NCI-H524 treated with DMSO at 0.1 percent for 48 hours (cell line): ENCODE data around the gene TAP2.
"Not testable (repeated sequence)": the region's sequence is repeated elsewhere in the genome, so short reads cannot be mapped to it uniquely, and the experiment has no call there.

Experiments used
- DNase-seq: peaks from one replicate; lab custom pipeline; 2025; lab: John Stamatoyannopoulos, UW

Gene TAP2

DNA sequence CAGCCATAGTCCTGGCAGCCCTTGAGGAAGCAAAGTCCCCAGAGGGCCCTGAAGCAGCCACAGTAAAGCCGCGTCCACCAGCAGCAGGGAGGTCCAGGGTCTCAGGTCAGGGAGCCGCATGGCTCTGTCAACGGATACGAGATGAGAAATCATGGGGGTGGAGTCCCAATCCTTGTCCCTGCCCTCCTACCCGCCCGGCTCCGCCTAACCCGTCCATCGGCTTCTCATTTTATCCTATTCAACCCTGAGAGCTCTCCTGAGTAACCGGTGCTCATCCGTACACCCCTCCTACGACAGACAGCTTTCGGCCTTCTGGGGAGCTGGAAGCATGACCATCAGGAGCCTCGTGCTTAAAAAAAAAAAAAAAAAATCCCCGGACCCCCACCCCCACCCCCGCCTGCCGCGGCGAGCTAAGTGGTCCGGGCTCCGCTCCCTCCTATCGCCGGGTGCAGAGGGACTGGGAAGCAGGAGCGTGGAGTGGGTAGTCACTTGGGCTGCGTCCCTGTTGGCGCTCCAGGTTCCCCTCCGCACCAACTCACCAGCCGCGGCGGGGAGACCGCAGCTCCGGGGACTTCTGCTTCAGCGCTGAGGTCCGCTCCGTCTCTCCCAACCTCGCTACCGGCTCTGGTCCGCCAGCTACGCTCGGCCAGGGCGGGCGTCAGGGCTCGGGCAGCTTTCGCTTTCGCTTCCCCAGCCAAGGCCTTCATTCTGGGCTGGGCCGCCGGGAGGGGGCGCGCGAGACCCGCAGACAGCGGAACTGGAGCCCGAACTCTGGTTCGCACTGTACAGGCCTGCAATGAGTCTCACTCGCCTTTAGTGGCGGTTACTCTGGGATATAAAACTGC lies at the start of gene TAP2:
TAP2 (minus strand) TSS at position 626 of the 845 bp plus-strand sequence; CDS start at position 120, 506 bp downstream.
- DNase-seq, result no peak

DNA sequence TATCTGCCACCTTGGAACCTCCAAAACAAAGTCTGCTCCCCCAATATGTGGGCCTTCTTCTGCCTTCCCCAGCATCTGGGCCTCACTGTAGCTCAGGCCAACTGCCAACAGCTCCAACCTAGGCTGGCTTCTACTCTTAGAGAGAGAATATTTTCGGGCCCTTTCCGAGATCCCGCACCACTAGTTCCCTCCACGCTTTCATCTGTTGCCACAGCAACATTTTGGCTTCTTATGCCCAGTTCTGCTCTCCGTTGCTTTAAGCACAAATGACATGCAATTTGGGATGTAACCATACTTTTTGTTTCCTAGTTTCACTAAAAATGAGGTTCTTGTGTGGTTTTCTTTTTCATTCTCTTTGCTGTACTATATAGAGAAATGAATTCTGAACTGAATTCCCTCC lies 49.1 kb upstream of the TAP2 start:
- DNase-seq, result no peak

DNA sequence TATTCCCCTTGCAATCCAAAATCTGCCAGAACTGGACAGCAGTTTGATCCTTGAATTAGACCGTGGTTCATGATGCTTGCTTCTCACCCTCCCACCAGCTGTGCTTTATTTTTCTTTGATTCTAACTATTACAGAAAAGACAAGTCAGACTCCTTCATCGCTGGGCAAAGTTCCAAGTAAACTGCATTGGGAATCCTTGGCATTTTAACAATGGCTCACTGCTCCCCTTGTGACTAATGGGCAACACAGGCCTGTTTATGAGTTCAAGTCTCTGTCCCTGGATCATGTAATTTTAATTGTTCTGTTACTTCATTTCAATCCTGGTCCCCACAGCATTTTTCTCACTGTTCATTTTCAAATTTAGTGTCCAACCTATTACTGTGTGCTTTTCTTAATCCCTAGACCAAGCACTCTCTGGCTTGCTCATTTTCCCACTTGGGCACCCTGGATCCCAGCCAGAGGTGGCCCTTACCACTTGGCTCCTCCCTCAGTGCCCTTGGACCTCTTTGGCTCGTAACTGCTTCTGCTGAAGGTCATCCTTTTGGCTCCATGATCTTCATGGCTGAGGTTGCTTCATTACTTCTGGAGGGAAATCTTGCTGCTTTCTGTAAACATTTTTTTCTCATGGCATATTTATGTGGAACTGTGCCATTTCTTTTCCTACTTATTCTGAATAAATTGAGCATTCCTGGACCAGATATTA lies 48.3 kb upstream of the TAP2 start:
- no peak for DNase-seq

DNA sequence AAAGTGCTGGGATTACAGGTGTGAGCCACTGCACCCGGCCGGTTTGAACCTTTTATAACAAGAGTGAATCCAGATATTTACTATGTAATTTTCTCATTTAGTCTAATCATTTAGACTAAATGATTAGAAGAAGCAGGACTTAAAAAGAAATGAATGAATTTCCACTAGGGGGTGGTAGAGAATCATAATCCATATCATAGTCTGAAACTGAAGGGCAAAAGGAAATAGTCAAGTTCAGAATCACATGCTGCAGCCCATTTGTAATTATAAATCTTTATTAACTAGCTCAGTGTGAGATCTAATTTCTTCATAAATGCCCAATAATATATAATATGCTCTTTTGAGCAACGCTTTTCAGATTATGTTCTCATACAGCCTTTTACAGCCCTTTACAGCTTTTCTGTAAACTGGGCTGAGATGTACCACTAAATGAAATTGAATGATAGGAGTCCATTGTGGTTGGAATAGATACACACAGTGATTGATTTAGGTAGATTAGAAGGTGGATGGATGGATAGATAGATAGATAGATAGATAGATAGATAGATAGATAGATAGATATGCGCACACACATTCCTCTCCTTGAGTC lies 47.3 kb upstream of the TAP2 start:
- DNase-seq, result peak; percentile 10

DNA sequence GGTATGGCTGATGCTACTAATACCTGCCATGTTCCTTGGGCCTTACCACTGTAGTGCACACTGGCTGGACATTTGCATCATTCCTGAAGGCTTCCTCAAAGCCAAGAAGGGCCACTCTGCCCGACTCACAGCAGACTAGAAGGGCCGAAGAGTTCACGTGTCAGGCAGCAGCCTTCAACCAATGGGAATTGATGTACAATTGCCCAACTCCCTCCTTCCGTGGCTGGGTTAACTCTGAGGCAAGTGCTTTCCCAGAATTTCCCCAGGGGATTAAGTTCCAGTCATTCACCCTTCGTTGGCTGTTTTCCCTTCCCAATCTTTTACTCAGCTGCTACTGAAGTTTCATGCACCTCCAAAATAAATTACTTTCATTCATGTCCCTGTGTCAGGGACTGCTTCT lies 45.2 kb upstream of the TAP2 start:
- no peak for DNase-seq

DNA sequence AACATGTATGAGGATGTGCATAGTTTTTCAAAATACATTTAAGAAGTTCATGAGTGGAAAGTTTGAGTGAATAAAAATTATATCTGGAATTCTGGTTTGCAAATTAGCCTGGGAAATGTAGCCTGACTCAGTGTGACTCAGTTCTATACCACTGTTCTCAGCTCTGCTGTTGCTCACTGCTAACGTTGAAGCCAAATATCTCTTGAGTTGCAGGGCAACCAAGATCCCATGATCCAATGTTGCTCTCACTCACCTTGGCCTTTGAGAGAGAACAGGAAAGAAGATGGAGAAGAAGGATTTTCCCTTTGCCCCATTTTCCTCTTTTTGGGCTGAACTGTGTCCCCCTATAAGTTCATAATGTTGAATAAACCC lies 44.3 kb upstream of the TAP2 start:
- DNase-seq, result no peak

DNA sequence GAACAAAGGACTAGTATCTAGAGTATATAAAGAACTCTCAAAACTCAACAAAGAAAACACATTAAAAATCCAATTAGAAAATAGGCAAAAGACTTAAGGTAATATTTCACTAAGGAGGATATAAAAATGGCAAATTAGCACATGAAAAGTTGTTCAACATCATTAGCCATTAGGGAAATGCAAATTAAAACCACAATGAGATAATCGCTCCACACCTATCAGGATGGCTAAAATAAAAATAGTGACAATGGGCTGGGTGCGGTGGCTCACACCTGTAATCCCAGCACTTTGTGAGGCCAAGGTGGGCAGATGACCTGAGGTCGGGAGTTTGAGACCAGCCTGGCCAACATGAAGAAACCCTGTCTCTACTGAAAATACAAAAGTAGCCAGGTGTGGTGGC lies 42.4 kb upstream of the TAP2 start:
- DNase-seq, result not testable (repeated sequence)

DNA sequence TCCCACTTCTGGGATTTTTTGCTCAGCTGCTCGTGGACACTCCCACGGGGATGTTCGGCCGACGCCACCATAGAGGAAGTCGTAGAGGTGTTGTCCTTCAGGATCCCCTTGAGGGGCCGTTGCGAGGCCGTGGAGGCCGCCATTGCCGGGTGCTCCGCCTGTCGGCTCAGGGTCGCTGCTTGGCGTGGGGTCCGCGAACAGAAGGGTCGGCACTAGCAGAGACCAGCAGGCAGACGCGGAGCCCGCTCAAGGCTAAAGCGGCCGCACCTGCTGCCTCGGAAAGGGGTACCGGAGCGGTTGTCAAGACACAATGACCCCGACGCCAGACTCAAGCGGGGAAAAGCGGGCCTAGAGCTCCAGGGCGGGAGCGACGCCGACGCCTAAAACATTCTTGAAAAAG lies 41.2 kb upstream of the TAP2 start:
- no peak for DNase-seq

DNA sequence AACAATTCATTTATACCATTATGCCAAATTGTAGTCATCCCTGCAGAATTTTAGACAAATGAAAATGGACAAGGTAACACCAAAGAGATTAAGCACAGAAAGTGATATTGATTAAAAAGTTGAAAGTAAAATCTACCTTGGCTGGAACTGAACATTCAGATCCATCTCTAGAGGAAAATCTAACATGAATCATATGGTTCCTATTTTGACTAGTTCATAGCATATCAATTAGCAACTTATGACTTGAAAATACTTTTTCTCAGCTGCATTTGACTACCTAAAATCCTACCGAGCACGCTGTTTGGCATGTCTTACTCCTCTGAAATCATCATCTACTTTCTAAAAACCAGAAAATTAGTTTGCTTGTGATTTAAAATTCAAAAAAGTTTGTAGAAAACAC lies 38.1 kb upstream of the TAP2 start:
- DNase-seq, result no peak

DNA sequence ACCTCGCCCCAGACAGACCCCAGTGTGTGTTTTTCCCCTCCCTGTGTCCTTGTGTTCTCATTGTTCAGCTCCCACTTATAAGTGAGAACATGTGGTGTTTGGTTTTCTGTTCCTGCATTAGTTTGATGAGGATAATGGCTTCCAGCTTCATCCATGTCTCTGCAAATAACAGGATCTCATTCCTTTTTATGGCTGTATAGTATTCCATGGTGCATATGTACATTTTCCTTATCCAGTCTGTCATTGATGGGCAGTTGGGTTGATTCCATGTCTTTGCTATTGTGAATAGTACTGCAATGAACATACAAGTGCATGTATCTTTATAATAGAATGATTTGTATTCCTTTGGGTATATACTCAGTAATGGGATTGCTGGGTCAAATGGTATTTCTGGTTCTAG lies 35.4 kb upstream of the TAP2 start:
- not testable (repeated sequence) for DNase-seq

DNA sequence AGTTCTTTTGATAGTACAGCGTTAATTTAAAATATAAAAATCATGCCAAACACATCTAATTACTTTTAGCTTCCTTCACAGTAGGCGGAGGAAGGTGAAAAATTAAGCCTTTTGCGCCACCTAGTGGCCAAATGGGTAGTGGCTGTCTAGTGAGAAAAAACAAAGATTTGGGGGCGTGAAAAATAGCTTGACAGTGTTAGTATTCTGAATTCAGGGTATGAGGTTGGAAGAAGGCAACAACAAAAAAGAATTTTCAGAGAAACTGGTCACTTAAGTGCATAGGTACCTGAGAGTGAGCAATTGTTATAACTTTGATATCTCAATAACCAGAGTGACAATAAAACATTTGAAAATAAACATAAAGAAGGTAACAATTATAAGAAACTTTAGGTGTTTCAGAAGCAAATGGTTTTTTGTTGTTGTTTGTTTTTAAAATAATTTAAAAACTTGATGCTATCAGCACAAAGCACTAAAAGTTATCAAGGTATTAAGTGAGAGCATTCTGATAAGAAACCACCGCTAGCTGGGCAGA lies 29.8 kb upstream of the TAP2 start:
- no peak for DNase-seq

DNA sequence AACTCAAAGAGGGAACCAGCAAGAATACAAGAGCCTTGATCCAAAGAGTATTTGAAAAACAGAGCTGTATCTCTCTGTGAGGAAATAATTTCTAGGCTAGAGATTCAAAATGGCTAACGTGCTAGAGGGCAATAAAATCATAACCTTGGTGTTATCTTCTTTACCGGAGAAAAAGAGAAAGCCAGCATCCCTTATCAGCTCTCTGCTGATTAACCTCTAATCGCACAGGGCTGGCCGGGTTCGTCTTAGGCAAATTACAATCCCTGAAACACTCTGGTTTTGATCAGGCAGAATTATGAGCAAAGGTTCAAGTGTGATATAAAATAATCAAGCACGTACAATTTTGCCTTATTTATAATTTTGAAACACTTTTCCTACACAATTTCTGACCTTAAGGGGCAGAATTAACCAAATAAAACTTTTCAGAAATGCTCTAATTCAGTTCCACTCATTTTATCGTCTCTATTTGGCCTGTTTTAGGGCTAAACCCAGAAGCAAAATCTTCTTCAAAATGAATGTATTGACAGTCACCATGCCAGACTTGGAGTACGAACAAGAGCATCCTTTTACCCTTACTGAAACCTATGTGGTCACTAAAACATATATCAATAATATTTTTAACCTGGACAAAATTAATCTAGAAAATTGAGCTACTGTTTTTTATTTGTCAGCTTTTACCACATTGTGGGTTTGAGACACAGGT lies 29.2 kb upstream of the TAP2 start:
- no peak for DNase-seq

DNA sequence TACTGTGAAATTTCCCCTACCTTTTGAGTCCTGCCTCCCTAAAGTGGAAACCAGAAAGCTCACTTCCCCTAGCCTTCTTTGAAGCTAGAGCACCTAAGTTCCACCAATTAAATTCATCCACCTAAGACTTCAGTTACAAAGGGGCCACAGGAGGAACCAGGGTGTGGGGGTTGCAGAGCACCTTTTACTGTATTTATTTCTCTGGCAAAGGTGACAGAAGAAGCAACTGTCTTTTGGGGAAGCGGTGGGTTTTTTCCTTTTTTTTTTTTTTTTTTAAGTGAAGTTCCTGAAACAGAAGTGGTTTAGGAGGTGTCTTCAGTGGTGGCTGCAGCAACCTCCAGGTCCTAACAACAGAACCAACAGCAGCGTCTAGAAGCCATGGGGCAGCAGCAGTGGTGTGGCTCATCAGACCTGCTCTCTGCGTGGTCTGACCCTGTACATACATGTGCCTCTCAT lies 28.5 kb upstream of the TAP2 start:
- DNase-seq, result no peak

DNA sequence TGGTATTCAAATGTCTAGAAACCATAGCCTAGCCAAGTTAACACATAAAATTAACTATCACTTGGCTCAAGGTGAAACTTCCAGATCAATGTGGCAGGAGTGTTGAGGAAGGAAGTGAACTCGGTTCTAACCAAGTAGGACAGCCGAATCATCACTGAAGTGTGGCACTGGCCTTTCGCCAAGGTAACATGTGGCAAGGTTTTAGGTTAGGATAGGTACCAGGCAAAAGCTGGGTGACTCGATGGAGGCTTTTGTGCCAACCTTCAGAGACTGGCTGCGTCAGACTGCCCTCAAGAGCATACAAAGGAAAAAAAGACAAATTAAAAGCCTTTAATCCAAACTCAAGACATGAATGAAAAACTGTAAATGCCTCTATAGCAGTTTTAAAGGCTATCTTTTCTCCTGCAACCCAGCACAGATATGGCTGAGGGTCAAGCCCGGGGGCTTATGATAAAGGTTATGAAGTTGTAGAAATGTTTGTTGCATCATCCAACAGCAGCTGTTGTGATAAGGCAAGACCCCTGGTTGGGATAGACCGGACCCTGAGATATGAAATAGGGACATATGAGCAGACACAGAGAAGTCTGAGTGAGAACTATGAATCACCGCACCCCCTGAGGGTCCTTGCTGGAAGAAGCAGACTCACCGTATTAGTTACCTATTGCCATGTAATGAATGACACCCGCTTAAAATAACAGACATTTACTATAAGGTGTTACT lies 27.3 kb upstream of the TAP2 start:
- no peak for DNase-seq

DNA sequence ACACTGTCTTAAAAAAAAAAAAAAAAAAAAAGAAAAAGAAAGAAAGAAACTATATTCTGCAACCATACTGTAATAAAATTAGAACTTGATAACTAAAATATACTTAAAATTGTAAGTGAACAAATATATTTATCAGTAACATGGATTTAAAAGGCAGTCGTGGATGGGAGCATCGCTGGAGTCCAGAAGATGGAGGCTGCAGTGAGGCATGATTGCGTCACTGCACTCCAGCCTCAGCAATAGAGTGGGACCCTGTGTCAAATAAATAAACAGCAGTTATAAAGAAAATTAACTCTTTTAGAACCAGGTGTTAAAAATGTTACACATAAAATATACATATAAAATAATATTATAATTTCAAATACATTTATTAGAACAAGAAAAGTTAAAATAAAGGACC lies 24.2 kb upstream of the TAP2 start:
- DNase-seq, result no peak

DNA sequence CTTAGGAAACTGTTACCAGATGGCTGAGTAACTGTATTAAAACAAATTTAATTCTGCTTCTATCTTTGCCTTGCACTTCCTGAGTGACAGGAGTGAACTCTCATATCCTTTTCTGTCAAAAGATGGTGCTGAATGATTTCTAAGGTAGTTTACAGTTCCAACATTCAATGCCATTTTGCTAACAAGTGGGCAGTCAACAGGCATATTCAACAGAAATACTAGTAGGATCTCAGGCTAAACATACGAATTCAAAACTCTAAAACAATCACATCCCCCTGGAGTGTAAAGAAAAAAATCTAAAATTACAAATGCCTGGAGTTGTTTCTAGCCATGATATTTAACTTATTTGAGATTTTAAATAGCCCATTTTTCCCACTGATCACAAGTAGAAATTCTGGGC lies 22.1 kb upstream of the TAP2 start:
- no peak for DNase-seq

DNA sequence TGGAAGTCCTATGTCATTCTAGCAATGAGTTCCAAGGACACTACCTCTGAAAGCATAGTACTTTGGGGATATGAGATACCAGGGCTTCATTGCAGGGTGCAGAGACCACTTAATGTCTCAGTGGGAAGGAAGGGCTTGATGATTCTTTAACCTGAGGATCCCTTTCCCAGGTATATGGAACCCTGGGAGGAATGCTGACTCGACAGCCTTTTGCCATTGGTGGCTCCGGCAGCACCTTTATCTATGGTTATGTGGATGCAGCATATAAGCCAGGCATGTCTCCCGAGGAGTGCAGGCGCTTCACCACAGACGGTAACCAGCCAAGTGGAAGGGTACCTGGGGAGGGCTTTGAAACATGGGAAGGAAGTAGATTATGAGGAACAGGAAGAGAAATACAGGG lies 19.7 kb upstream of the TAP2 start:
- no peak for DNase-seq

DNA sequence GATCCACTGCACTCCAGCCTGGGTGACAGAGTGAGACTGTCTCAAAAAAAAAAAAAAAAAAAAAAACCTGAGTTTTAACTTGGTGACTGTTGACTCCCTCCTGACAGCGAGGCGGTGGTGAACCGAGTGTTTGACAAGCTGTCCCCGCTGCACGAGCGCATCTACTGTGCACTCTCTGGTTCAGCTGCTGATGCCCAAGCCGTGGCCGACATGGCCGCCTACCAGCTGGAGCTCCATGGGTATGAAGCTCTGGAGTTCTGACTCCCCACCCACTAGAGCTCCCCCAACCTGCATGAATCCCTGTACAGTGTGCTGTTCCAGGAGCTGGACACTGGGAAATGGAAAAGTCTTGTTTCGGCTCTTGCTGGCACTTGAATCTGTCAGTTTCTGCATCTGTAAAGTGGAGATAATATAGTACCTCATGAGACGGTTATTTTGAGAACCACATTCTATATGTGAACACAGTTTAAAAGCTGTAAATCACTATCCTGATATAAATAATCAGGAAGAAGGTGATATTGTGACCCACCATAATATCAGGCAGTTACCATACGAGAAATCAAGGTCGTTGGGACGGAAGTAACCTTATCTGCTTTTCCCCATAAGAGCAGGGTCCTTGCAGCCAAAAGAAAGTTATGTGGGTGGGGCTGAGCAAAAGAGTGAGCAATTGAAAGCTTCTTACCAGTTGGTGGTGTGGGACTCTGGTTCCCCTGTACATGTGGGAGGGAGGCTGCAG lies 18.8 kb upstream of the TAP2 start:
- no peak for DNase-seq

DNA sequence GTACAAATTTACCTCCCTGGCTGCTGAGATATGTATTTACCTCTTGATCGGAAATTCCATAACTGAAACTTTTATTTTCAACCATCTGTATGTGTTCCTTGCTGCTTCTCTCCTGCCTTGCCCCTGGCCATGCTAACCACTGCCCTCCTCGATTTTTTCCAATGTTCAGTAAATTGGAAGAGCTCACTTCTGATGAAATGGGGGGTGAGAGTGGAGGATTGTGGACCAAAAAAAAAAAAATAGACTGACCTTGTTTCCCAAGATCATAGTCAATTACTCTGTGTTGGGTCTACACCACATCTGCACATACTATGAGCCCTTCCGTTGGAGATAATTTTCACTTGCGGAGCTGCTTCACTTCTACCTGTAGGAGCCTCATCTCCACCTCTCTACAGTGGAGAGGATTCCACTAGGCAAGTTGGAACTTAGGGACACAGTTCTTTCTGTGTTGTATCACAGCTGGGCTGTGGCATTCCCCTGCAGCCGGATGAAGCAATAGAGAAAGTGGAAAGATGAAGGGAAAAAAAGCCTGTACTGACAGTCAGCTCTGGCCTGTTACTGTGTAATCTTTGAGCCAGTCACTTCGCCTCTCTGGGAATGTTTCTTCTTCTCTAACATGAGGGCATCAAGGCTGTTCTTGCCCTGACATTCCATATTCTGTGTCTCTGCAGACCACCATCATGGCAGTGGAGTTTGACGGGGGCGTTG lies 17.1 kb upstream of the TAP2 start:
- no peak for DNase-seq
